ENCODE measurements around the gene ACTR3. TPM values are rescaled to one million over a fixed set of nuclear protein-coding genes. Genes with fewer than 3 reads are reported as not detected.

ACTR3 gene
- total and polyA plus RNA-seq, 7 donors = 34.3 to 113 (median 88.1) TPM

DNA sequence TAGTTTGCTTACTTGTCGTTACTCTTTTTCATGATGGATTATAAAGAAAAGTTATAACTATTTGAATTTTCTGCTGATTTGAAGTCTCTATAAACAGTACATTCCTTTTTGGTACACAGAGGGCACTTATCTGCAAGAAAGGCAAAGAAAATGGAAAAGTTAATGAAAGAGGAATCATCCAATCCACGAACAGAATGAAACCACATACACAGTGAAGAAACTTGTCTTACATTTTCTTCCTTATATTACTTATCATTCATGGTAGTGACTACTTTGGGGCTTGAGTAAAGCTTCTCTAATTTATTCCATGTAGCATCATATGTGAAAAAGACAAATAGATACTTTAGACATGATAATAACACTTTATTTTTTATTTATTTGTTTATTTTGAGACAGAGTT is 14.8 kb upstream of the ACTR3 start:
- WGBS, 3 donors = 70 to 81% (median 74%) methylated on average over 2 of the region's 2 CpGs
- H3K4me3 ChIP-seq = no peak overlapping the region
- intact Hi-C loops (cut with DNase I) = no loop called here
- H3K9me3 ChIP-seq = no peaks in the 10 kb centered on the region
- TF ChIP-seq, protein P1, sequence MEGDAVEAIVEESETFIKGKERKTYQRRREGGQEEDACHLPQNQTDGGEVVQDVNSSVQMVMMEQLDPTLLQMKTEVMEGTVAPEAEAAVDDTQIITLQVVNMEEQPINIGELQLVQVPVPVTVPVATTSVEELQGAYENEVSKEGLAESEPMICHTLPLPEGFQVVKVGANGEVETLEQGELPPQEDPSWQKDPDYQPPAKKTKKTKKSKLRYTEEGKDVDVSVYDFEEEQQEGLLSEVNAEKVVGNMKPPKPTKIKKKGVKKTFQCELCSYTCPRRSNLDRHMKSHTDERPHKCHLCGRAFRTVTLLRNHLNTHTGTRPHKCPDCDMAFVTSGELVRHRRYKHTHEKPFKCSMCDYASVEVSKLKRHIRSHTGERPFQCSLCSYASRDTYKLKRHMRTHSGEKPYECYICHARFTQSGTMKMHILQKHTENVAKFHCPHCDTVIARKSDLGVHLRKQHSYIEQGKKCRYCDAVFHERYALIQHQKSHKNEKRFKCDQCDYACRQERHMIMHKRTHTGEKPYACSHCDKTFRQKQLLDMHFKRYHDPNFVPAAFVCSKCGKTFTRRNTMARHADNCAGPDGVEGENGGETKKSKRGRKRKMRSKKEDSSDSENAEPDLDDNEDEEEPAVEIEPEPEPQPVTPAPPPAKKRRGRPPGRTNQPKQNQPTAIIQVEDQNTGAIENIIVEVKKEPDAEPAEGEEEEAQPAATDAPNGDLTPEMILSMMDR (IDR thresholded peaks at IDR 0.05) = no peak
- no peak overlapping the region for H3K27ac ChIP-seq
- H3K4me1 ChIP-seq = peaks cover 6% of the 10 kb centered on the region
- no peaks in the 10 kb centered on the region for H3K36me3 ChIP-seq (ENCODE audit: insufficient read depth in 1 of 2, low read depth in 1 of 2)
- H3K27me3 ChIP-seq (ENCODE audit: insufficient read depth in 3 of 3, low read length in 2 of 3) = no peaks in the 10 kb centered on the region
- DNase-seq = no peak
- no peak for ATAC-seq

DNA sequence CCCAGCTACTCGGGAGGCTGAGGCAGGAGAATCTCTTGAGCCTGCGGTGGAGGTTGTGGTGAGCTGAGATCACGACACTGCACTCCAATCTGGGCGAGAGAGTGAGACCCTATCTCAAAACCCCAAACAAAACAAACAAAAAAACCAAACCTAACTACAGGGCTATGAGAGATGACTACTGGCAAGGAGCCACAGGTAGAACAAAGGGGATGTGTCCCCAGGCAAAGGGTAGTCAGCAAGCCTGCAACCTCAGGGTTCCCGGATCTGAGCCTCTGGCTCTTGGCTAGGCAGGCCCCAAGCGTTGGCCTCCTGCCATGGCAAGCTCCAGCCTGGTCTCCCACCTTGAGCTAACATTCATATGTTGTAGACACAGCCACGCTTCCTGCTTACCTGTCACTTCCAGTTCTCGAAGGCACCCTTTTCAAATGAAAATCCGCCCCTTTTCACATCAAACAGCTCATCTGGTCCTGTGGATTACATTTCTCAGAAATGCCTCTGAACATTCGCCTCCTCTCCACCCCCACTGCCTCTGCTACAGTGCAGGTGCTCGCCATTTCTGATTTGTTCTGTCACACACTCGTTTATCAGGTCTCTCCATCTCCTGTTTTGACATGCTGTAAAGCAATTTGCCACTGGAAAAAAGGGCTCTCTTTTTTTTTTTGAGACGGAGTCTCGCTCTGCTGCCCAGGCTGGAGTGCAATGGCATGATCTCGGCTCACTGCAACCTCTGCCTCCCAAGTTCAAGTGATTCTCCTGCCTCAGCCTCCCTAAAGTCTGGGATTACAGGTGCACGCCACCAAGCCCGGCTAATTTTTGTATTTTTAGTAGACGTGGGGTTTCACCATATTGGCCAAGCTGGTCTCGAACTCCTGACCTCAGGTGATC is 13.1 kb upstream of the ACTR3 start:
- 67 to 72% (median 67%) methylated on average over 19 of the region's 19 CpGs for WGBS, 3 donors
- intact Hi-C loops (cut with DNase I) = no loop called here
- DNase-seq = no peak
- TF ChIP-seq, protein P1 (IDR thresholded peaks at IDR 0.05) = no peak
- H3K4me3 ChIP-seq = no peak overlapping the region
- peaks cover 6% of the 10 kb centered on the region for H3K4me1 ChIP-seq
- no peaks in the 10 kb centered on the region for H3K27me3 ChIP-seq (ENCODE audit: insufficient read depth in 3 of 3, low read length in 2 of 3)
- no peak overlapping the region for H3K27ac ChIP-seq
- ATAC-seq = no peak
- no peaks in the 10 kb centered on the region for H3K36me3 ChIP-seq (ENCODE audit: insufficient read depth in 1 of 2, low read depth in 1 of 2)
- H3K9me3 ChIP-seq = no peaks in the 10 kb centered on the region

DNA sequence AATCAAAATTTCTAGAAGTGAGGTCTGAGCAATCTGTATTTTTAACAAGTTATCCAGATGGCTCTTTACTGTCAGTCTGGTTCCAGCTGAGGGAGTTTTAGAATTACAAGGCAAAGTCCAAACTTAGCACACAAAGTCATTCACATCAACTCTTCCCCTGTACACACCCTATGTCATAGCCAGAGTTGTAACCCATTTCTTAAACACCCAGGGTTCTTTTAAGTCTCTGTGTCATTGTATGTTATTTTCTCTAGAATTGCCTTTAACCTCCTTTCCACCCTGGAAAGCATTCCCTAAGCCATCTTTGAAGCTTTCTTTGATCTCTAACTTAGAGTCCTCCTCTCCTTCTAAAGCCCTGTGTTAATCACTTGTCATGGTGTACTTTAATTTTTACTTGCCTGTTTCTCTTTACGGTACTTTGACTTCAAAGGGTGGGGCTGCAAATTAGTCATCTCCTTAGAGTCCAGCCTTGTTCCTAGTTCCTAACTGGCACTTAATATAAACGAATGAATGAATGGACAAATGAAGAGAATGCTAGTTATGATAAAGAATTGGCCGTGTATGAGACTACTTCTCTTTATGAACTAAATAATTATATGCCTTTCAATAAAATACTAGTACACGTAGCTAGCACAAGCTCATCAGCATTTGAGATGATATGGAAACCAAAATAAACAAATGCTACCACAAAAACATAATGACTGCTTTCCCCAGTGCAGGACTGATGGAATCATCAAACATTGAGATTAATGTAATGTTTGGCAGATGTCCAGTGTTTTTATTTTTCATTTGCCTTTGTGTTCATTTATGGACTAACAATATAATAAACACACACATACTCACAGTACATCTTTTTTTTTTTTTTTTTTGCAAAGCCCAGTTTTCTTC is 11.9 kb upstream of the ACTR3 start:
- no peak overlapping the region for H3K4me3 ChIP-seq
- H3K27me3 ChIP-seq (ENCODE audit: insufficient read depth in 3 of 3, low read length in 2 of 3) = no peaks in the 10 kb centered on the region
- H3K36me3 ChIP-seq (ENCODE audit: insufficient read depth in 1 of 2, low read depth in 1 of 2) = no peaks in the 10 kb centered on the region
- WGBS, 3 donors = 28 to 36% (median 29%) methylated on average over 4 of the region's 4 CpGs
- peaks cover 6% of the 10 kb centered on the region for H3K4me1 ChIP-seq
- DNase-seq (no peak), ATAC-seq (peak in 1 of 4 donors; percentile 25)
- TF ChIP-seq, protein P1 (IDR thresholded peaks at IDR 0.05) = no peak
- no peaks in the 10 kb centered on the region for H3K9me3 ChIP-seq
- H3K27ac ChIP-seq = no peak overlapping the region
- intact Hi-C loops (cut with DNase I) = no loop called here

DNA sequence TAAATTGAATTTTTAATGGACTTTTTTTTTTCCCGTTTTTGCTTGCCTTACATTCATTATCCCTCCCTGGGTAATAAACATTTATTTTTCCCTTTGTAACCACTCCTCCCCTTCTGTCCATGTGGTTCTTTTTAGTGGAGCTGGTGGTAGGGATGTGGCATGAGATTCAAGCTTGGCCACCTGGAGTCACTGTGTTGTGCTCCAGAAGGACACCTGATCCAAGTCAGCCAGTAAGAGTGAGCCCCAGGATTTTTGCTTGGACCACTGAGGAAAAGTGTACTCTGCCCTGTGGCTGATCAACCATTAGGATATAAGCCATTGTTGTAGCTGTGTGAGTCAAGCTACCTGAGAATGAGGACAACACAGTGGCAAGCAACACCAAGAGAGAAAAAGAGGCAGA is 11.1 kb upstream of the ACTR3 start:
- intact Hi-C loops (cut with DNase I) = no loop called here
- no peak for ATAC-seq
- no peak for DNase-seq
- H3K9me3 ChIP-seq = no peaks in the 10 kb centered on the region
- TF ChIP-seq, protein P1 (IDR thresholded peaks at IDR 0.05) = no peak
- H3K36me3 ChIP-seq (ENCODE audit: insufficient read depth in 1 of 2, low read depth in 1 of 2) = no peaks in the 10 kb centered on the region
- 64 to 80% (median 68%) methylated on average over 1 of the region's 1 CpG for WGBS, 3 donors
- peaks cover 6% of the 10 kb centered on the region for H3K4me1 ChIP-seq
- H3K27ac ChIP-seq = no peak overlapping the region
- H3K27me3 ChIP-seq (ENCODE audit: insufficient read depth in 3 of 3, low read length in 2 of 3) = no peaks in the 10 kb centered on the region
- H3K4me3 ChIP-seq = no peak overlapping the region
